HEK293 (cell line): Measurements from ENCODE around the gene UNC119.

ENCODE experiments used
- CTCF ChIA-PET: fragments of 350-600 bp; formaldehyde crosslinking; extraction: SDS; loops from one replicate; lab custom pipeline; 2021; ENCODE audit warnings: antibody characterized with exemption; lab: Yijun Ruan, JAX
- POLR2A ChIA-PET: fragments of 300-600 bp; formaldehyde crosslinking; extraction: SDS; loops from one replicate; lab custom pipeline; 2020; ENCODE audit warnings: antibody characterized with exemption, inconsistent platforms; lab: Yijun Ruan, JAX
- H3K27ac ChIP-seq: fragments of 200-500 bp; sonication (Bioruptor generic); 2 replicates; pipeline ENCODE4 v1.5.1; 2014; ENCODE audit warnings: low read depth, low read length, control low read depth, inconsistent platforms; ENCODE audit errors: extremely low read depth
- H3K36me3 ChIP-seq, 2 experiments: fragments of 200-500 bp in 1 of 2; sonication (Bioruptor generic) in 1 of 2; 1 replicate in 1 of 2; 2 replicates in 1 of 2; pipeline ENCODE4 v1.5.1; 2014 to 2017; ENCODE audit warnings: inconsistent platforms in 2 of 2, low read length in 2 of 2; ENCODE audit not compliant: control insufficient read depth in 2 of 2, insufficient read depth in 1 of 2
- H3K4me1 ChIP-seq: fragments of 200-500 bp; sonication (Bioruptor generic); 2 replicates; pipeline ENCODE4 v1.5.1; 2014; ENCODE audit warnings: mild to moderate bottlenecking, low read length, inconsistent platforms; ENCODE audit not compliant: control insufficient read depth, insufficient read depth
- H3K4me3 ChIP-seq: 2 replicates; pipeline ENCODE4 v1.5.1; 2011; ENCODE audit warnings: low read depth, mild to moderate bottlenecking, control low read depth, low read length, moderate library complexity
- H3K9me3 ChIP-seq: fragments of 200-500 bp; sonication (Bioruptor generic); 2 replicates; pipeline ENCODE4 v1.5.1; 2014; ENCODE audit warnings: low read depth, low read length, inconsistent platforms; ENCODE audit not compliant: control insufficient read depth, insufficient read depth
- GLIS1 ChIP-seq: fragments of 450-650 bp; formaldehyde crosslinking; IDR thresholded peaks from 2 replicates; pipeline ENCODE4 v1.5.1; 2016; ENCODE audit warnings: missing biosample characterization, missing genetic modification characterization
- INSM2 ChIP-seq: fragments of 450-650 bp; formaldehyde crosslinking; IDR thresholded peaks from 2 replicates; pipeline ENCODE4 v1.5.1; 2016; ENCODE audit warnings: missing biosample characterization, missing genetic modification characterization
- PBX3 ChIP-seq: sonication (generic); formaldehyde crosslinking; IDR thresholded peaks from 2 replicates; pipeline ENCODE4 v1.8.1; 2022; ENCODE audit warnings: mild to moderate bottlenecking, moderate library complexity, missing genetic modification reagents
- SP2 ChIP-seq: fragments of 450-650 bp; formaldehyde crosslinking; IDR thresholded peaks from 2 replicates; pipeline ENCODE4 v1.5.1; 2016; ENCODE audit warnings: missing biosample characterization, missing genetic modification characterization
- ZBTB26 ChIP-seq: fragments of 450-650 bp; formaldehyde crosslinking; optimal IDR thresholded peaks from 2 replicates; pipeline ENCODE3; 2016; ENCODE audit warnings: missing biosample characterization, mild to moderate bottlenecking, missing genetic modification characterization
- ZNF114 ChIP-seq: fragments of 450-650 bp; formaldehyde crosslinking; IDR thresholded peaks from 2 replicates; pipeline ENCODE4 v1.5.0; 2017; ENCODE audit warnings: missing biosample characterization, missing genetic modification characterization
- ZNF140 ChIP-seq: fragments of 450-650 bp; formaldehyde crosslinking; IDR thresholded peaks from 2 replicates; pipeline ENCODE4 v1.5.1; 2016; ENCODE audit warnings: missing biosample characterization, missing genetic modification characterization
- ZNF19 ChIP-seq: fragments of 450-650 bp; formaldehyde crosslinking; IDR thresholded peaks from 2 replicates; pipeline ENCODE4; 2016; ENCODE audit warnings: missing biosample characterization, missing genetic modification characterization, low read depth
- ZNF354C ChIP-seq: fragments of 450-650 bp; formaldehyde crosslinking; IDR thresholded peaks from 2 replicates; pipeline ENCODE4 v1.5.1; 2016; ENCODE audit warnings: missing biosample characterization, missing genetic modification characterization, low read depth, borderline replicate concordance
- ZNF433 ChIP-seq: fragments of 450-650 bp; formaldehyde crosslinking; IDR thresholded peaks from 2 replicates; pipeline ENCODE4 v1.5.1; 2016; ENCODE audit warnings: missing biosample characterization, missing genetic modification characterization, low read depth
- ZNF530 ChIP-seq: fragments of 450-650 bp; formaldehyde crosslinking; IDR thresholded peaks from 2 replicates; pipeline ENCODE4 v1.5.1; 2016; ENCODE audit warnings: low read depth, missing biosample characterization, missing genetic modification characterization
- ZNF658 ChIP-seq: fragments of 450-650 bp; formaldehyde crosslinking; IDR thresholded peaks from 2 replicates; pipeline ENCODE4; 2016; ENCODE audit warnings: missing biosample characterization, missing genetic modification characterization
- ZNF670 ChIP-seq: fragments of 450-650 bp; formaldehyde crosslinking; IDR thresholded peaks from 2 replicates; pipeline ENCODE4 v1.5.1; 2016; ENCODE audit warnings: missing biosample characterization, missing genetic modification characterization, low read depth
- TF ChIP-seq, protein P1 (sequence below): fragments of 450-650 bp; formaldehyde crosslinking; IDR thresholded peaks from 2 replicates; pipeline ENCODE4 v1.5.1; 2016; ENCODE audit warnings: missing biosample characterization, missing genetic modification characterization
- TF ChIP-seq, protein P2 (sequence below): fragments of 450-650 bp; formaldehyde crosslinking; IDR thresholded peaks from 2 replicates; pipeline ENCODE4 v1.5.1; 2016; ENCODE audit warnings: missing biosample characterization, missing genetic modification characterization, low read depth
- TF ChIP-seq, protein P3 (sequence below): fragments of 450-650 bp; formaldehyde crosslinking; IDR thresholded peaks from 2 replicates; pipeline ENCODE4 v1.5.1; 2016; ENCODE audit warnings: missing biosample characterization, missing genetic modification characterization

The UNC119 gene

DNA sequence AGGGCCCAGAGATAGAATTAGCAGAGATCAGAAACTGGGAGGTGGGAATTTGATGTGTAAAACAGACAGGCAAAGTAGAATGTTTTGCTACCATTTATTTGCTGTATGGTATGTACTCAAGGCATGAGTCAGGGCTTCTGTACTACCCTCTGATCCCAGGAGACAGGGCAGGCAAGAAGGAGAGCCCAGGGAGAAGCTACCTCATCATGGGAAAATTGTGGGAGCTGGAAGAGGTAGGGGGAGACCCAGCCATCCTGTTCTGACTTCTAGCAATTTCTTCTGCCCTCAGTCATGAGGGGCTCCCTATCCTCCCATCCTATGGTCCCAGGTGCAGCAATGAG is 20.6 kb upstream of the UNC119 start:
- Histone ChIP-seq H3K36me3 (peaks cover 24 to 35% of the 10 kb centered on the region in 2 experiments), H3K9me3 (no peaks in the 10 kb centered on the region), H3K4me1 (peaks cover 11% of the 10 kb centered on the region), H3K4me3 (no peak overlapping the region), H3K27ac (no peak overlapping the region)
- POLR2A ChIA-PET, result interaction anchor here (3.0 to 3.9 kb wide), 2 partner anchors 22 to 26 kb away, joined by 30 to 68 read pairs; partner anchors contain the start of genes SPAG5 and UNC119
- CTCF ChIA-PET, result interaction anchor here (4.5 kb wide), 1 partner anchor 25 kb away, joined by 26 read pairs; no protein-coding TSS in a partner anchor
- TF ChIP-seq ZNF530 (tag by site-specific recombination) (no peak), ZNF433 (tag by site-specific recombination) (no peak), INSM2 (tag by site-specific recombination) (no peak), ZNF140 (tag by site-specific recombination) (no peak), ZNF19 (tag by site-specific recombination) (no peak), ZNF670 (tag by site-specific recombination) (no peak), ZNF114 (tag by site-specific recombination) (no peak)

DNA sequence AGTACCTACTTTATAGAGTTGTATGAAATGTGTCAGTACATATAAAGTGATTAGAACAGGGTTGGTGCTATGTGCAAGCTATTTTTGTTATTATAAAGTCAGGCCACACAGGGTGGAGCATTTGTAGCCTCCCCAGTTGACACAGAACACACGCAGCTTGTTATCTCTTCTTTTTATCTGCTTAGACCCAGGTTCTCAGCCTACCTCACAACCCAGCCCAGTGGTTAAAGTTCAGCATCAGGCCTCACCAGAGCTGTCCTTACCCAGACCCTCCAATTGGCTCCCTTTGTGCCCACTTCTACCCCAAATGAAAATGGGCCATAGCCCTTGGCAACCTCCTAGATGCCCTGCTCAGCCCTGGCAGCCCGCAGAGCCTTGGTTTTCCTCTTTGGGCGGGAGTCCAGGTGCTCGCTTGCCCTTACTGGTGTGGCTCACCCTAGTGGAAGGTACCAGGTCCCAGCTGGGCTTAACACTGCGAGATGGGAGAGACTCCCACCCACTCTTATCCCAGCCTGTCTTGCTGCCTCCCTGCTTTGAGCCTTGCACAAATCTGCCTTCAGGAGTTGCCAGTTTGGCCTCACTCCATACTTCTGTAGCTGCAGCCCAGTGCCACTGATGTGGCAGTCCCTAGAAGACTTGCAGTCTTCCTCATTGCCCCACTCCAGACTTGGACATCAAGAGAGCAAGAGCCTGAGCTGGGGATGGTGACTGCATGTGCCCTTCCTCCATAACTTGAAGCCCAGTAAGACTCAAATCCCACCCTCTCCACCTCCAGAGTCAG is 20.0 kb upstream of the UNC119 start:
- ChIA-PET POLR2A (interaction anchor here (0.6 to 3.9 kb wide), 14 partner anchors 8 to 237 kb away, joined by 3 to 68 read pairs (median 7); partner anchors contain the start of genes IFT20, PROCA1, RPL23A and SPAG5), CTCF (interaction anchor here (0.7 to 4.5 kb wide), 8 partner anchors 21 to 77 kb away, joined by 3 to 26 read pairs (median 4); no protein-coding TSS in a partner anchor)
- no peak overlapping the region for H3K4me3 ChIP-seq
- peaks cover 11% of the 10 kb centered on the region for H3K4me1 ChIP-seq
- H3K27ac ChIP-seq, result no peak overlapping the region
- TF ChIP-seq PBX3 (CRISPR knock-in tag) (0 out of 2 replicates have a peak, but pooled peaks have one; percentile 20), GLIS1 (tag by site-specific recombination) (peak; percentile 30; the same call in 1 of the 2 replicates), ZNF658 (no peak), ZNF354C (tag by site-specific recombination) (no peak), ZBTB26 (no peak), SP2 (tag by site-specific recombination) (no peak)
- TF ChIP-seq, protein P1, sequence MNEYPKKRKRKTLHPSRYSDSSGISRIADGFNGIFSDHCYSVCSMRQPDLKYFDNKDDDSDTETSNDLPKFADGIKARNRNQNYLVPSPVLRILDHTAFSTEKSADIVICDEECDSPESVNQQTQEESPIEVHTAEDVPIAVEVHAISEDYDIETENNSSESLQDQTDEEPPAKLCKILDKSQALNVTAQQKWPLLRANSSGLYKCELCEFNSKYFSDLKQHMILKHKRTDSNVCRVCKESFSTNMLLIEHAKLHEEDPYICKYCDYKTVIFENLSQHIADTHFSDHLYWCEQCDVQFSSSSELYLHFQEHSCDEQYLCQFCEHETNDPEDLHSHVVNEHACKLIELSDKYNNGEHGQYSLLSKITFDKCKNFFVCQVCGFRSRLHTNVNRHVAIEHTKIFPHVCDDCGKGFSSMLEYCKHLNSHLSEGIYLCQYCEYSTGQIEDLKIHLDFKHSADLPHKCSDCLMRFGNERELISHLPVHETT (tag by site-specific recombination), result no peak
- TF ChIP-seq, protein P2, sequence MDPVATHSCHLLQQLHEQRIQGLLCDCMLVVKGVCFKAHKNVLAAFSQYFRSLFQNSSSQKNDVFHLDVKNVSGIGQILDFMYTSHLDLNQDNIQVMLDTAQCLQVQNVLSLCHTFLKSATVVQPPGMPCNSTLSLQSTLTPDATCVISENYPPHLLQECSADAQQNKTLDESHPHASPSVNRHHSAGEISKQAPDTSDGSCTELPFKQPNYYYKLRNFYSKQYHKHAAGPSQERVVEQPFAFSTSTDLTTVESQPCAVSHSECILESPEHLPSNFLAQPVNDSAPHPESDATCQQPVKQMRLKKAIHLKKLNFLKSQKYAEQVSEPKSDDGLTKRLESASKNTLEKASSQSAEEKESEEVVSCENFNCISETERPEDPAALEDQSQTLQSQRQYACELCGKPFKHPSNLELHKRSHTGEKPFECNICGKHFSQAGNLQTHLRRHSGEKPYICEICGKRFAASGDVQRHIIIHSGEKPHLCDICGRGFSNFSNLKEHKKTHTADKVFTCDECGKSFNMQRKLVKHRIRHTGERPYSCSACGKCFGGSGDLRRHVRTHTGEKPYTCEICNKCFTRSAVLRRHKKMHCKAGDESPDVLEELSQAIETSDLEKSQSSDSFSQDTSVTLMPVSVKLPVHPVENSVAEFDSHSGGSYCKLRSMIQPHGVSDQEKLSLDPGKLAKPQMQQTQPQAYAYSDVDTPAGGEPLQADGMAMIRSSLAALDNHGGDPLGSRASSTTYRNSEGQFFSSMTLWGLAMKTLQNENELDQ (tag by site-specific recombination), result no peak
- TF ChIP-seq, protein P3, sequence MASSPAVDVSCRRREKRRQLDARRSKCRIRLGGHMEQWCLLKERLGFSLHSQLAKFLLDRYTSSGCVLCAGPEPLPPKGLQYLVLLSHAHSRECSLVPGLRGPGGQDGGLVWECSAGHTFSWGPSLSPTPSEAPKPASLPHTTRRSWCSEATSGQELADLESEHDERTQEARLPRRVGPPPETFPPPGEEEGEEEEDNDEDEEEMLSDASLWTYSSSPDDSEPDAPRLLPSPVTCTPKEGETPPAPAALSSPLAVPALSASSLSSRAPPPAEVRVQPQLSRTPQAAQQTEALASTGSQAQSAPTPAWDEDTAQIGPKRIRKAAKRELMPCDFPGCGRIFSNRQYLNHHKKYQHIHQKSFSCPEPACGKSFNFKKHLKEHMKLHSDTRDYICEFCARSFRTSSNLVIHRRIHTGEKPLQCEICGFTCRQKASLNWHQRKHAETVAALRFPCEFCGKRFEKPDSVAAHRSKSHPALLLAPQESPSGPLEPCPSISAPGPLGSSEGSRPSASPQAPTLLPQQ (tag by site-specific recombination), result no peak
- no peaks in the 10 kb centered on the region for H3K9me3 ChIP-seq
- peaks cover 23 to 34% of the 10 kb centered on the region in 2 experiments for H3K36me3 ChIP-seq
